Activated T-cell treated with anti-CD3 and anti-CD28 coated beads, Interleukin-2, amount 50 U/mL, for 24 hours (primary cell): Measurements from ENCODE around the gene DERL3.

Experiments
- DNase-seq: peaks from one replicate; pipeline ENCODE4 v3.0.0-alpha.2; 2020
- H3K27ac Mint-ChIP-seq: 2 replicates; pipeline ENCODE4 v1.8.0; 2020; ENCODE audit warnings: mild to moderate bottlenecking, mixed read lengths
- H3K27me3 Mint-ChIP-seq: 2 replicates; pipeline ENCODE4 v1.8.0; 2020; ENCODE audit warnings: mixed read lengths
- H3K36me3 Mint-ChIP-seq: 2 replicates; pipeline ENCODE4 v1.8.0; 2020; ENCODE audit warnings: low read depth, mixed read lengths
- H3K4me1 Mint-ChIP-seq: 2 replicates; pipeline ENCODE4 v1.8.0; 2020; ENCODE audit warnings: low read depth, mixed read lengths
- H3K4me3 Mint-ChIP-seq: 2 replicates; pipeline ENCODE4 v1.8.0; 2020; ENCODE audit warnings: mild to moderate bottlenecking, moderate library complexity, mixed read lengths
- H3K9me3 Mint-ChIP-seq: 2 replicates; pipeline ENCODE4 v1.8.0; 2020; ENCODE audit warnings: mixed read lengths

The DERL3 gene

DNA sequence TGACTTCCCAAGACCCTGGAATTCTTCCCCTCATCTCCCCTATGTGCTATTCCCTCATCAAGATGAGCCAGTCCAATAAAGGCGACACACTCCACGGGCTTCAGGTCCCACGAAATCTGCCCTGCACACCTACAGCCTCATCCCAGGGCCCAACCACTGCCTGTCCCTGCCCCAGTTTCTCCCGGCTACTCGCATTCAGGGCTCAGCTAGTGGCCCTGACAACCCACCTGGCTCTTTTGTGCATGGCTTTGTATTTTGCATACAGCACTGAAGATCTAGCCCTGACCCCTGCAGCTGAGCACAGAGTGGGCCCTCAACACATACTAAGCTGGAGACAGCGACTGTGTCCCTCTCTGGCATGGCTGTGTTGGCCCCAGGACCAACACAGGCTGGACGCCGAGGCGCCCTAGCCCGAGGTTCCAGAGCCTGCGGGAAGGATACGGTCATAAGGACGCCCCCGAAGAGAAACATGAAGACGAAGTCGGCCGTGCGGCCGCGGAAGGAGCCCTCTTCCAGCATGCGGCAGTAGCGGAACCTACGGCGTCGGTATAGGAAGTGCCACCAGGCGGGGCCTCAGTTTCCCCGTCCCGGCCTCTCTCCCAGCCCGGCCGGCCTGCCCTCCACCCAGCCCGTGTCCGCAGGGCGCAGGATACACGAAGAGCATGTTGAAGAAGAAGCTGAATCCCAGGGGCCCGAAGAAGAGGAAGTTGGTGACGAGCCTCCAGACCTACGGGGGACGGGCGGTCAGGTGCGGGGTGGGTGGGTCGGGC lies 710 bp downstream of the DERL3 start:
- Mint-ChIP-seq H3K4me1 (peaks cover 23% of the 10 kb centered on the region), H3K4me3 (peak overlapping the region; percentile 86), H3K27me3 (no peaks in the 10 kb centered on the region), H3K36me3 (peaks cover 29% of the 10 kb centered on the region), H3K27ac (peak overlapping the region; percentile 91), H3K9me3 (no peaks in the 10 kb centered on the region)
- peak; percentile 51 for DNase-seq

DNA sequence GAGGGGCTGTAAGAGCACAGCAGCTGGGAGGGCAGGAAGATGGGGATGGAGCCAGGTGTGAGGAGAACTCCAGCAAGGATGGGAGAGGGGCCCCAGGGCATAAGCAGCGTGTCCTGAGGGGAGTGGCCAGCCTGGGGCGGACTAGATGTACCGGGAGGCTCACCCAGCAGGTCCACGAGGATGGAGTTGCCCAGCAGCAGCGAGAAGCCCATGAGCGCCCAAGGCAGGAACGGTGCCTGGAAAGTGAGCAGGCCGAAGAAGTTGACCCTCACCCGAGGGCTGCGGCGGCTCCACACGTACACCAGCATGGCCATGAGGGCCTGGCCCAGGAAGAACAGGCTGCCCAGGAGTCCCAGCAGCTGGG lies 1.3 kb downstream of the DERL3 start:
- DNase-seq: no peak
- Mint-ChIP-seq H3K27ac (no peak overlapping the region), H3K9me3 (no peaks in the 10 kb centered on the region), H3K4me1 (peaks cover 23% of the 10 kb centered on the region), H3K36me3 (peaks cover 30% of the 10 kb centered on the region), H3K4me3 (peak overlapping the region; percentile 86), H3K27me3 (no peaks in the 10 kb centered on the region)

DNA sequence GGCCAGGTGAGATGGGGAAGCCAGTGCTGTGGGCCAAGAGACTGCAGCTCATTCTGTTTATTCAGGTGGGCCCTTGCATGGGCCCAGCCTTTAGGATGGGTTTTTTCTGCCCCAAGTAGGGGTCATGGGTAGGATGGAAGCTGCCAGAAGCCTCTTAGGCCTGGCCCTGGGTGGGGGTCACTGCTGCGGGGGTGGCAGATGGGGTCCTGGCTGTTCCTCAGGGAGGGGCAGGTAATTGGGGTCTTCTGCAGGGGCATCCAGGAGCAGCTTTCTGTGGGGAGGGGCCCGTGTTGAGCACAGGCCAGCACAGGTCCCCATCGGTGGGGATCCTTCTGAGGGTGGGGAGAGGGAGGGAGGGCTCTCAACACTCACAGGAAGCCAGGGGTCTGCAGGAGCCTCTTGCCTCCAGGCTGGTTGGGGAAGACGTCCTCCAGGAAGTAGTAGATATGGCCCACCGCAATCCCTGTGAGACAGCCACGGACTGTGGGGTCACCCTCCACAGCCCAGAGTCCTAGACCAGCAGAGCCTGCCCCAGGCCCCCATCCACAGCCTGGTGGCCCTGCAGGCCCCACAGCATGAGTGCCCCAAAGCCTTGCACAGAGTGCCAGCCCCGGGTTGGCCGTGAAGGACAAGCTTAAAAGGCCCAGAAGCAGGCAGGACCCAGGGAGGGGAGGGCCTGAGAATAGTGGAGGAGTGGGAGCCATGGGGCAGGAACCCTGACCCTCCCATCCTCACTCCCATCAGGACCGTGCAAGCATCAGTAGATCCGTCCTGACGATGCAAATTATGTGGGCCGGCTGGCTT lies 1.9 kb downstream of the DERL3 start:
- Mint-ChIP-seq H3K4me3 (peak overlapping the region; percentile 86), H3K9me3 (no peaks in the 10 kb centered on the region), H3K27me3 (no peaks in the 10 kb centered on the region), H3K4me1 (peaks cover 23% of the 10 kb centered on the region), H3K36me3 (peaks cover 33% of the 10 kb centered on the region), H3K27ac (no peak overlapping the region)
- no peak for DNase-seq

DNA sequence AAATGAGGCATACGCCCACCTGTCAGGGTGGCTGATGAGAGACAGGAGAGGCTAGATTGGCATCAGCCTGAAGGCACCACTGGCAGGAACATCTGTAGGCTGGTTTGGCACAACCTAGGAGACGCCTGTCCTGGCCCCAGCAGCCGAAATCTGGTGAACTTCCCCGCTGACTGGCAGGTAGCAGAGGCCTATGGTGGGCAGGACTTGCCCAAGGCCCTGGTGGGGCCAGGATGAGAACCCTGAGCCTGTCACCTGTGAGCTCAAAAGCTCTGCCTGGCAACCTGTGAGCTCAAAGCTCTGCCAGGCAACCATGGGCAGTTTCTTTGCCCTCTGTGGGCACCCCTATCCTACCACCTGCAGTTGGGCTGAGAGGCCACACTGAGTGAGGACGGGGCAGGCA lies 2.5 kb downstream of the DERL3 start:
- H3K4me3 Mint-ChIP-seq: no peak overlapping the region
- no peaks in the 10 kb centered on the region for H3K27me3 Mint-ChIP-seq
- no peaks in the 10 kb centered on the region for H3K9me3 Mint-ChIP-seq

DNA sequence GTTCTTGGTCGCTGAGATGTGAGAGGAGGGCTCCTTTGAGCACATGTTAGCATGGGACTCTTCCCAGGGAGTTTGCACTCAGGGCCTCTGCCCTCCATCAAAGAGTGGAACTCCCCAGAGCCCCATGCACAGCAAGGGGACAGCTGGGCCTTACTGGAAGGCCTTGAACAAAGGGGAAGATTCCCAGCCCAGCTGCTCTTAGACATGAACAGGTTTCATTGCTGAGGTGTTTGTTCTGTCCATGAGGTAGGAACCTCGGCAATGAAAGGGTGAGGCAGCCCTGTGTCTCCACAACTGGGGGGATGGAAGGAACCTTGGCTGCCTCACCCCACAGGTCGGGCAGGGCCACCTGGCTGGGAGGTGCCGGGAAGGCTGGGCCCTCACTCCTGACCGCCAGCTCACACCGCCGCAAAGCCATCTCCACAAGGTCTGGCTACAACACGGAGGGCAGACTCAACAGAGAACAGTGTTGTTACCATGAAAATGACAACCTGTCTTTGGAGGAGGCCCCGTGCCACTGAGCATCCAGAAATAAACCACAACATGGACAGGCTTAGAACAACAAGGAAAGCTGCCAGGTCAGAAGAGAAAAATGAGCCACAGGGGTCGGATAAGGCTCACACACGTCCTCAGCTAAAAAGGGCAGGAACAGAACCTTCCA lies 3.2 kb downstream of the DERL3 start:
- DNase-seq: no peak
- H3K36me3 Mint-ChIP-seq: peaks cover 42% of the 10 kb centered on the region
- H3K4me3 Mint-ChIP-seq: no peak overlapping the region
- peak overlapping the region; percentile 22 for H3K27ac Mint-ChIP-seq
- no peaks in the 10 kb centered on the region for H3K9me3 Mint-ChIP-seq
- peaks cover 23% of the 10 kb centered on the region for H3K4me1 Mint-ChIP-seq
- H3K27me3 Mint-ChIP-seq: no peaks in the 10 kb centered on the region

More for the DNA sequence above, 2.5 kb downstream of the DERL3 start:
- Mint-ChIP-seq H3K4me1 (peaks cover 23% of the 10 kb centered on the region), H3K27ac (no peak overlapping the region), H3K36me3 (peaks cover 37% of the 10 kb centered on the region)
- no peak for DNase-seq

DNA sequence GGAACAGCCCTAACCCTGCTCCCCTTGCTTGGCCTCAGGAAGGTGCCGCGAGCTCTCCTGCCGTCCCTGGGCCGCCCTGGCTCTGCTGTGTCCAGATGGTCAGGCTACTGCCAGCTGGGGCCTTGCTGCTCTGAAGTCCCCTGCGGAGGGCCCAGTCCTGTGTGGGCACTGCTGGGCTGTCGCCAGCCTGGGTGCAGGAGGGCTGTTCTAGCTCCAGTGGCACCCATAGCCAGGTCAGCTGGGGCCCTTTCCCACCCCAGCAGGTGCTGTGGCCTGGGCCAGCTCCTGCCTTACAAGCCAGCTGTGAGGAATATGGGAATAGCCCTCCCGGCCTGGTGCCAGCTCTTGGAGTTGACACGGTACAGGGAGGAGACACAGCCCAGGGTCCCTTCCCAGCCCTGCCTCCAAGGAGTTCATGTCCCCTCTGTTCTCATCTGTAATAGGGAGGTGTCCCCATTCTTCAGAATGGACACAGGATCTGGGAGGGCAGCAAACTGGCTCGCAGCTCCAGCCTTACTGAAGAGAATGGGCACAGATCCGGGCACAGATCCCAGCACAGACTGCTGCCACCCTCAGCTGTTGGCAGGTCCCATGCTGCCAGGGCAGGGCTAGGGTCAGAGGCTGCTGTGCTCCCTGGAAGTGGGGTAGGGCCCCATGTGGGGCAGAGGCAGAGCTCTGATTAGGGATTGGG lies 3.9 kb downstream of the DERL3 start:
- Mint-ChIP-seq H3K4me1 (peaks cover 22% of the 10 kb centered on the region), H3K36me3 (peaks cover 46% of the 10 kb centered on the region), H3K4me3 (no peak overlapping the region), H3K9me3 (no peaks in the 10 kb centered on the region), H3K27ac (peak overlapping the region; percentile 22), H3K27me3 (no peaks in the 10 kb centered on the region)
- DNase-seq: no peak

DNA sequence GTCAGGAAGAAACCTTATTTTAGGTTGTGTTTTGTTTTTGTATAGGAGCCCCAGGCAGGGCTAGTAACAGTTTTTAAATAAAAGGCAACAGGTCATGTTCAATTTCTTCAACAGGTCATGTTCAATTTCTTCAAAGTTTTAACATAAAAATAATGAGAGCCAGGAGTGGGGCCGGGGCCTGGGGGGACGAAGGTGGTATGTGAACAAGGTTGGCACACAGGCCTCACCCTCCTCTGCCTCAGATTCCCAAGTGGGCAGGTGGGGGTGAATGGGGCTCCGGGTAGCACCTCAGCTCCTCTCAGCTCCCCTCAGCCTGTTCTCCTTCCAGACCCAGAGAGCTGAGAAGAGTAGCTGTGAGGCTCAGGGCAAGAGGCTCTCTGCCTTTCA lies 4.4 kb downstream of the DERL3 start:
- no peaks in the 10 kb centered on the region for H3K9me3 Mint-ChIP-seq
- H3K36me3 Mint-ChIP-seq: peaks cover 52% of the 10 kb centered on the region
- H3K4me1 Mint-ChIP-seq: peaks cover 18% of the 10 kb centered on the region
- H3K27ac Mint-ChIP-seq: no peak overlapping the region
- H3K27me3 Mint-ChIP-seq: no peaks in the 10 kb centered on the region
- DNase-seq: no peak
- H3K4me3 Mint-ChIP-seq: no peak overlapping the region

DNA sequence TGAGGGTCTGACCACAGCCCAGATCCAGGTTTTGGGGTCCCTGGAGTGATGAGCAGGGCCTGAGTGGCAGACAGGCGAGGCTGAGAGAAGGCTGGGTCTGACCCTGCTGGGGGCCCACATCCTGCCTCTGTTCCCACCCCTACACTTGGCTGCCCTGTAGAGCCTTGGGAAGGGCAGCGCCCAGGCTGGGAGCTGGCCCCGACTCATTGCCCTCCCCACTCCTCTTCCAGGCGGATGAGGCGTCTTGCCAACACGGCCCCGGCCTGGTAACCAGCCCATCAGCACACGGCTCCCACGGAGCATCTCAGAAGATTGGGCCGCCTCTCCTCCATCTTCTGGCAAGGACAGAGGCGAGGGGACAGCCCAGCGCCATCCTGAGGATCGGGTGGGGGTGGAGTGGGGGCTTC lies 4.9 kb downstream of the DERL3 start:
- Mint-ChIP-seq H3K4me1 (peaks cover 13% of the 10 kb centered on the region), H3K4me3 (no peak overlapping the region), H3K9me3 (no peaks in the 10 kb centered on the region), H3K36me3 (peaks cover 57% of the 10 kb centered on the region), H3K27ac (no peak overlapping the region), H3K27me3 (no peaks in the 10 kb centered on the region)
- DNase-seq: no peak

DNA sequence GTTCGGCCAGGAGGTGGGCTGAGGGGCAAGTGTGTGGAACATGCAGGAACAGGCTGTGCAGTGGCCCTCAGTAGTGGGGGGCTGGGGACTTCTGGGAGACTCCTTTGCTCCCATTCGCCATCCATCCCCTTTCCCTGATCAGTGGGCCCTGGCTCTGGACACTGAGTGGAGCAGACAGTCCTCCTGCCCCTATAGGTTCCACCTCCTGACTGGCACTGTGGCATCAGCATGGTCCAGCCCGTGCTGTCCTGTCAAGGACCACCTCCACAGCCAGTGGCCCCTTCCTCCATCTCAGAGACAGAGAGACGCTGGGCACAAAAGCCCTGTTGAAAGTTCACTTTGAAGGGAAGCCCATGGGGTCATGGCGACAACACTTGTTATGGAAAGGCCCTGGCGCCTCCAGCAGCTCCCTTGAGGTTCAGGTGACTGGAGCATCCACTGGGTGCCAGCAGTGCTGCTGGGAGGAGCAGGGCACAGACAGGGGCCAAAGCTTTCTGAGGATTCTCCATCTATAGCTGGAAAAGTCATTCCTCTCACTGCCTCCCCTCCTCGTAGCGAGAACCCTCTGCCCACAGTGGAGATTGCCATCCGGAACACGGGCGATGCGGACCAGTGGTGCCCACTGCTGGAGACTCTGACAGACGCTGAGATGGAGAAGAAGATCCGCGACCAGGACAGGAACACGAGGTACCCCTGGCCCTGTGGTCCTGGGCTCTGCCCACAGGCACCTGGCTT lies 5.6 kb downstream of the DERL3 start:
- H3K27ac Mint-ChIP-seq: no peak overlapping the region
- no peaks in the 10 kb centered on the region for H3K27me3 Mint-ChIP-seq
- H3K9me3 Mint-ChIP-seq: no peaks in the 10 kb centered on the region
- DNase-seq: no peak
- H3K4me3 Mint-ChIP-seq: no peak overlapping the region
- H3K4me1 Mint-ChIP-seq: peaks cover 6% of the 10 kb centered on the region
- H3K36me3 Mint-ChIP-seq: peaks cover 61% of the 10 kb centered on the region

DNA sequence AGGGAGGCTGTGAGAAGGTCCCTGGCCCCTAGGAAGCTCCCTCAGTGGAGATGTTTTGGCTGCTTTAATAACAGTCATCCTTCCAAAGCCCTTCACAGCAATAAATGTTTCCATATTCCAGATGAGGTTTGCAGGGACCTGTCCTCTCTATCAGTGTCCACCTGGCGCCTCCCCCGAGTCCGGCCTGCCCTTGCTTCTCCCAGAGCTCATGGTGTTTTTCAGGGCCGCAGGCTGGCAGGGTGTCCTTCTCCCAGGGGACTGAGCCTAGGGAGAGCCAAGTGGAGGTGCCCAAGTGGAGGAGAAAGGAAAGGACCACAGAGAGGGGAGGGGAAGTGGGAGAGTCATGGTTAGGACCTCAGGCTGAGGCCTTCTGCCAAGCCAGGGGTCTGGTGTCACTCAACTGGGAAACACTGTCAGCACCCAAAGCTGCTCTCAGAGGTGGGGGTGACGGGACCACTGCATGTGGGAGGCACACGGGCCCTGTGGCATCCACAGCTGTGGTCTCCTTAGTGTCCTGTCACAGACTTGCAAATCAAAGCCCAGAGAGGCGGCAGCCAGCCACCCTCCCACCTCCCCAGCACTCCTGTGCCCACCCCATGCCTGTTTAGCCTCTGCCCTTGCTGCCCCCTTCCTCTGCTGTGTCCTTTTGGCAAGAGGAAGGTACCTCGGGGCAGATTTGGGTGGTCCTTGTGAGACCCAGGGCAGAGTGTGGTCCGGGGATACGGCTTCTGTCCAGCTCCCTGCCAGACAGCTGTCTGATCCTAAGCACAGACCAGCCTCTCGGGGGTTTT lies 6.4 kb downstream of the DERL3 start:
- Mint-ChIP-seq H3K36me3 (peaks cover 63% of the 10 kb centered on the region), H3K4me1 (no peaks in the 10 kb centered on the region), H3K27me3 (no peaks in the 10 kb centered on the region), H3K9me3 (no peaks in the 10 kb centered on the region), H3K27ac (no peak overlapping the region), H3K4me3 (no peak overlapping the region)
- no peak for DNase-seq

DNA sequence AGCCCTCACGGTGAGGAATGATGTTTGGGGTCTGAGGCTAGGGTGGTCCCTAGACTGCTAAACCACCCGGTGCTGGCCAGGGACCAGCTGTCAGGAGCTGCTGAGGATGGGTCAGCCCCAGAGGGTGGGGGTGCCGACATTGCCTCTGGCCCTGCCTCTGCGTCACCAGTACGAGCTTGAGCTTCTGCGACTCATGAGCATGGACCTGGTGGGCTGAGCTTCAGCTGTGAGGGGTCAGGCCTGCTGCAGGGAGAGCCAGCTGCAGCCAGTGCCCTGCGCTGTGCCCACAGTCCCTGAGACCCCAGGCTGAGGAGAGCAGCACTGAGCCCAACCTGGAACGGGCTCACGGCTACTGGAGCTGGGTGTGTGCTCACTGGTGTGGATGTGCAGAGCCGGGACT lies 7.0 kb downstream of the DERL3 start:
- H3K4me3 Mint-ChIP-seq: no peak overlapping the region
- H3K9me3 Mint-ChIP-seq: no peaks in the 10 kb centered on the region
- DNase-seq: no peak
- H3K27ac Mint-ChIP-seq: no peak overlapping the region
- no peaks in the 10 kb centered on the region for H3K4me1 Mint-ChIP-seq
- peaks cover 70% of the 10 kb centered on the region for H3K36me3 Mint-ChIP-seq
- no peaks in the 10 kb centered on the region for H3K27me3 Mint-ChIP-seq

DNA sequence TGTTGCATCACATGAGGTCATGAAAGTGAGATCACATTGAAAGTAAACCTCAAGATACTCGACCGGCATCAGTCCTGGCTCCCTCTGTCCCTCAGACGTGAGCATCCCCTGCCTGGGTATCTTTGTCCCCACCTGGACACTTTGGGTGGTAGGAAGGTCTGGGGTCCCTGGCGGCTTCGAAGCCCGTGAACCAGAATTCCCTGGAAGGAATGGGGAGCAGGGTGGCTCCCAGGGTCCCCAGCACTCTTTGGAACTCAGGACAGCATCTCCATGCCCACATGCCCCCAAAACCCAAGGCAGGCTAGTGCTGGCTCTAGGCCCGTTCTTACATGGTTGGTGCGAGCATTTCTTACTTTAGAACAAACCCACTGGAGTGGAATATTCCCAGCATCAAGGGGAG lies 7.5 kb downstream of the DERL3 start:
- Mint-ChIP-seq H3K4me3 (no peak overlapping the region), H3K4me1 (no peaks in the 10 kb centered on the region), H3K9me3 (no peaks in the 10 kb centered on the region), H3K27ac (no peak overlapping the region), H3K27me3 (no peaks in the 10 kb centered on the region), H3K36me3 (peaks cover 71% of the 10 kb centered on the region)
- no peak for DNase-seq

DNA sequence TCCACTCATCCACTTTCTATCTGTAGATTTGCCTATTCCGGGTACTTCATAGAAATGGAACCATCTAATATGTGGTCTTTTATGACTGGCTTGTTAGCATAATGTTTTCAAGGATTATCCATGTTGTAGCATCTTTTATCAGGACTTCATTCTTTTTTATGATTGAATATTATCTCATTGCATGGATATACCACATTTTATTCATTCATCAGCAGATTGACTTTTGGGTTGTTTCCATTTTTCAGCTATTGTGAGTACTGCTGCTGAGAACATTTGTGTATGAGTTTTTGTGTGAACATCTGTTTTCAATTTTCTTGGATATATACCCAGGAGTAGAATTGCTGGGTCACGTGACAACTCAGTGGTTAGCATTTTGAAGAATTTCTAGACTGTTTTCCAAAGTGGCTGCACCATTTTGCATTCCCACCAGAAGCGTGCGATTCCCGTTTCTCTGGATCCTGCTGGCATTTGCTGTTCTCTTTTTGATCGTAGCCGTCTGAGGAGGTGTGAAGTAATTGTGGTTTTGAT lies 8.9 kb downstream of the DERL3 start:
- H3K27ac Mint-ChIP-seq: no peak overlapping the region
- no peaks in the 10 kb centered on the region for H3K9me3 Mint-ChIP-seq
- DNase-seq: no peak
- no peak overlapping the region for H3K4me3 Mint-ChIP-seq
- H3K27me3 Mint-ChIP-seq: no peaks in the 10 kb centered on the region
- peaks cover 75% of the 10 kb centered on the region for H3K36me3 Mint-ChIP-seq
- H3K4me1 Mint-ChIP-seq: no peaks in the 10 kb centered on the region
